NCI-H510A treated with DMSO at 0.1 percent for 48 hours (cell line): Measurements from ENCODE around the gene KRTAP13-2.
A peak's percentile ranks its signal among the peaks of the same experiment; 100 is the strongest.

Experiments
- DNase-seq: peaks from one replicate; lab custom pipeline; 2025; lab: John Stamatoyannopoulos, UW

Gene KRTAP13-2

GRCh38 chr21:30372139-30372770 is at the start of gene KRTAP13-2:
KRTAP13-2 (minus strand) TSS chr21:30372271; CDS start chr21:30372213, 58 bp downstream.
- DNase-seq: no peak

GRCh38 chr21:30415993-30416392 is 43.9 kb upstream of the KRTAP13-2 start:
- DNase-seq: no peak

DNA sequence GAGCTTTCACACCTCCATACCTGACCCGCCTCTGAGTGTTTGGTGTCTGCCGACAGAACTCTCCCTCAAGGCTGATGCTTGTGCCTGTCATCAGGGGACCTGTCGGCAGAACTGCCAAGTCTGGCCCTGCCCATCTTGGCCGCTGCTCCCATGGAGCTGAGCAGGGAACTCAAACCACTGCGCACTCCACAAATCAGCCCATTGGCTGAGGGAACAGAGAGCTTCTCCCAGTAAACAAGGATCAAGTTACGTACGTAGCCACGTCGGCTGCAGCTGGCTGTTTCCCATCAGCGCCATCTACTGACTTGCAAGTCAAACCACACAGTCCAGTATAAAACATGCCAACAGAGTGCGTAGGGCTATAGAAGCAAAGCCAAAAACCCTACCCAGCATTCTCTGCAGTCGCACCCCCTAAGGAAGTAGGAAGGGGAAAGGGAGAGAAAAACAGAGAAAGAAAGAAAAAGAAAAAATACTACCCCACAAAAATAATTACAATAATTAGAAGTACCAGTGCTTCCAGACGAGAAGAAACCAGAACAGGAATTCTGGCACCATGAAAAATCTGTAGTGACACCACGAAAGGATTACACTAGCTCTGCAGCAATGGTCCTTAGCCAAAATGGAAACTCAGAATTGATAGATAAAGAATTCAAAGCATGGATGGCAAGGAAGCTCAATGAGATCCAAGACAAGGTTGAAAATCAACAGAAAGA is 36.9 kb upstream of the KRTAP13-2 start:
- peak; percentile 4 for DNase-seq

DNA sequence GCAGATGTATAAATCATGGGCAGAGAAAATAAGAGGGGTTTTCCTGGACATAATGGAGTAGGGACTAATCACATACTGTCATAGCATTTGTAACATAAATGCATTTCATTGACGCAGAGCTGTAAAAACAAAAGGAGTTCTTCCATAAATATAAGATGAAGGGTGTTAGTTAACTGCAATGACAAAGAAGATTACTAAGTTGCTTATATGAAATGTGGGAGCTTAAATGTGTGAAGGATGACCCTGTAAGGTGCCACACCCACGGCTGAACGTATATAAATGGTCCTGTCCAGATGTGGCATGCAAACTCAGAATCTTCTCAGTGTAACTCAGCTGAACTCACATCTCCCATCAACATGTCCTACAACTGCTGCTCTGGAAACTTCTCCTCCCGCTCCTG is 23.7 kb upstream of the KRTAP13-2 start, which contains the start of gene KRTAP13-1:
Gene KRTAP13-1 (plus strand): TSS at position 301 of the 400 bp plus-strand sequence. CDS start 56 bp downstream, at position 357.
- no peak for DNase-seq

DNA sequence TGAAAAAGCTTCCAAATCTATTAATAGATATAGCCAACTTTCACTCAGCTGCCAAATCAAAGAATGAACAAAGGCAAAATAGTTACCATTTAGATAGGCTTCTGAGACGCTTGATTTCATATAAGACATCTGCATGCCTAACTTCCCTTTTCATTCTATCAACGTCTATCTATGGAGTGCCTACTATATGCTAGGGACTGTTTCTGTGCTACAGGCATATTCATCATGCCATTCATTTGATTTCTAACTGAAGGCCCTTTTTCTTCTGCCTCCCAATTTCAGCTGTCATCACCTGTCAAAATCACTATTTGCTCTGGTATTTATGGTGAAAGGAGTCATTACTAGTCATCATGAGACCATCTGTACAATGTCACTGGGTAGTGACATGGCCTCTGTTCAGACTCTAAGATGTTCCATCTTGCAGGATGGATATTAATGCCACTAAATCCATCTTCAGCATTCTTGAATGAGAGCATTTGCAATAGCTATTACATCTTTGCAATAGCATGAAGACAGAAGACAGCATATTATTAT is 19.5 kb upstream of the KRTAP13-2 start:
- no peak for DNase-seq

- no peak for DNase-seq
These were observed 10.1 kb upstream of the KRTAP13-2 start for GRCh38 chr21:30382201-30382600.

GRCh38 chr21:30355906-30356305 is 16.2 kb downstream of the KRTAP13-2 start:
- DNase-seq: no peak

- DNase-seq: no peak
These were observed 17.6 kb downstream of the KRTAP13-2 start for GRCh38 chr21:30354308-30355005.

DNA sequence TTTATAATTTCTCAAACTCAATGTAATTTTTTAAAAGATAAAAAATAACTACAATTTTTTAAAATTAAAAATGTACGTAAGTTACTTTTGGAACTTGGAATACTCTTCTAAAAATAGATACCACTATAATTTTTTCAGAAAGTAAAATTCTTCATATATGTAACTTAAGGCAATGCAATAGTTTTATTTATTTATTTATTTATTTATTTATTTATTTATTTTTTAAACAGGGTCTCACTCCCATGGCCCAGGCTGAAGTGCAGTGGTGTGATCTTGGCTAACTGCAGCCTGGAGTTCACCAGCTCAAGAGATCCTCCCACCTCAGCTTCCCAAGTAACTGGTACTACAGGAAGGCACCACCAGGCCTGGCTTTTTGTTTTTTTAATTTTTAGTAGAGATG is 20.5 kb downstream of the KRTAP13-2 start:
- no peak for DNase-seq

DNA sequence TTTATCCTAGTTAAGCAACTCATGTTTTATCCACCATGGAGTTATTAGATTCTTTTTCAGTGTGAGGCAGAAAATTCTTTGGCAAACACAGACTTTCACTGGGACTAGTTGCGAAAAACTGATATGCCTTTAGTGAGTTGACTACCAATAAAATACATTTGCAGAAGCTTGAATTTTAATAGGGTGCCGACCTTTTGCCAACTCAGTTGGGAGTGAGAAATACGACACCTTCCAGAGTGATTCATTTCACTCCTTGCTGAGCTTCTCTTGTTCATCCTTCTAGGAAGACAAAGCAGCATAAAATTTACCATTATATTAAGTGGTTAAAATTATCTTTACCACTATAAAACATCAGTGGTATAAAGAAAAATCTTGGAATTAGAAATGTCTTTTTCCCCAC is 22.5 kb downstream of the KRTAP13-2 start:
- DNase-seq: no peak

GRCh38 chr21:30348506-30348905 is 23.6 kb downstream of the KRTAP13-2 start, which contains the start of gene KRTAP23-1:
KRTAP23-1 (minus strand) TSS chr21:30348606; CDS start chr21:30348606, 0 bp downstream.
- DNase-seq: no peak

DNA sequence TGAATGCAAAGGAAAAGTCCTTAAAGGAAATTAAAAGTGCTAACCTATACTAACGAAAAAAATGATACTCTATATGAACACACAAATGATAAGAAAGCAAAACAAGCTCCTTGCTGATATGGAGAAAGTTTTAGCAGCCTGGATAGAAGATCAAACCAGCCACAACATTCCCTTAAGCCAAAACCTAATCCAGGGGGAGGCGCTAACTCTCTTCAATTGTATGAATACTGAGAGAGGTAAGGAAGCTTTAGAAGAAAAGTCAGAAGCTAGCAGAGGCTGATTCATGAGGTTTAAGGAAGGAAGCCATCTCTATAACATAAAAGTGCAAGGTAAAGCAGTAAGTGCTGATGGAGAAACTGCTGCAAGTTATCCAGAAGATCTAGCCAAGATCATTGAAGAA is 27.1 kb downstream of the KRTAP13-2 start:
- DNase-seq: no peak

GRCh38 chr21:30340714-30341573 is 31.1 kb downstream of the KRTAP13-2 start:
- DNase-seq: peak; percentile 2

GRCh38 chr21:30338717-30339116 is 33.4 kb downstream of the KRTAP13-2 start:
- no peak for DNase-seq

DNA sequence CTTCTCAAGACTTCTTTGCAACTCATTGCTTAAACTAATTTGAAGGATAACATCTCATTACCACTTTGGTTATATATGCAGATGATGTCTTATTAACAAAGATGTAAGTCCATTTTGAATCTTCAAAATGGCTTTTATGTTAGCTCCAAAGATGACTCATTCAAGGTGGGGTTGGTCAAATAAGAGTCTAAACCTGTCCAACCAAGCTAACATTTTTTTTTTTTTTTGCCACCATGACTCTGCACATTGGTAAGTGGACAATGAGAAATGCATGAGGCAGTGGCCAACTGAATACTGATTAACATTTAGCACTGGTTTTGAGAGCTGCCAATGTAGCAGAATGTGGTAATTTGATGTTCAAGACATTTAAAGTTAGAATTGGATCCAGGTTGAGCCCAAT is 34.3 kb downstream of the KRTAP13-2 start:
- DNase-seq: no peak

DNA sequence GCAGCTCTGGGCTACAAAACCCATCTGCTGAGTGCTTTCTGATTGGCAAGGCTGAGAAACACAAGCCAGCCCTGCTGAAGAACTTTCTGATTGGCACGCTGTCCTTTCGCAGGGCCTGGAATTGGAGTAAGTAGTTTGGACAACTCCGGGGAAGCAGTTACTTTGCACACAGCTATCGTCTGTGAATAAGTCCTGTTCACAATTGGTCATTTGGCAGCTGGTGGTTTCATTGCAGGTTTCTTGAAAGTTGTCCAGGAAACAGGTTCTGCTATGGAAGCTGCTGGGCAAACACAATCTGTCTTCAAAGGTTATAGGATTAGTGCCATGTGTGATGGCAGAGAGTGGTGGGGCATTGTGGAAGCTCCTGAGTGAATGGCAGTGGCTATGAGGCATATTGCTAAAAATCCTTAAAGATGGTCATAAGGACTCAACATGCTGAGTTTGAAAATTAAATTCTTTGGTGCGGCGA is 34.8 kb downstream of the KRTAP13-2 start, which contains the start of gene KRTAP27-1:
Gene KRTAP27-1 (minus strand): TSS at position 419 of the 469 bp plus-strand sequence. CDS start 26 bp downstream, at position 393.
- no peak for DNase-seq

DNA sequence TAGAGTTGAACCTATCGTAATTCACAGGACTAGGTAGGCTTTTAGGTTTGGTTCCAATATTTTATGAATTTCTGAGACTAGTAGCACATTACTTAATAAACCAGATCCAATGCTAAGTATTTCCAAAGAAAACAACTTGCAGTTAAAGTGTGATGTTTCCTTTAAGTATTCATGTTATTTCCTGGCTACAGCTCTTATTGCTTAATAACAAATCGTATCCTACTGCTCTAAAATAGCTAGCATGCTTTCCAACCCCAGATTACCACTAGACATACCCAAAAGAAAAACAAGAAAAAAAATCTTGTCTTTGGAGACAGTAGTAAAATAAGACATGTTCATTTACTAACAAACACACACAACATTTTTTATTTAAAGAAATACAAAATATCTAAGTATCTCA is 35.5 kb downstream of the KRTAP13-2 start:
- DNase-seq: no peak

DNA sequence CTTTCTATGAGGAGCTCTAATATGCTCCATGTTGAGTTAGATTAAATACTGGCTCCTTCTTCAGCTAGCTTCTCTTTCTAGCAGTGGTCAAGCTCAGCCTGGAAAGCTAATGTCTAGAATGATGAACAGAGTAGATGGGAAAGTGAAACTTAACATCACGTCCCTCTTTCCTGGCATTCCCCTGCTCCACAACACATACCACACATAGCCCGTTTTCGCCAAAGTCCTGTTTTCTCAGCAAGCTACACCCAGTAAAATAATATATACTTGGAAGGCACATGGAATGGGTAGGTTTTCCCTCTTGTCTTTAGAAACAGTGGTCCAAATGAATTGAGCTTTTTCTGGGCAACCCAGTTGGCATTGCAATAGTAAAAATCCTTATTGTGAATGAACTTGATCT is 38.3 kb downstream of the KRTAP13-2 start:
- DNase-seq: no peak

- DNase-seq: no peak
These were observed 39.4 kb downstream of the KRTAP13-2 start for GRCh38 chr21:30332681-30333080.

DNA sequence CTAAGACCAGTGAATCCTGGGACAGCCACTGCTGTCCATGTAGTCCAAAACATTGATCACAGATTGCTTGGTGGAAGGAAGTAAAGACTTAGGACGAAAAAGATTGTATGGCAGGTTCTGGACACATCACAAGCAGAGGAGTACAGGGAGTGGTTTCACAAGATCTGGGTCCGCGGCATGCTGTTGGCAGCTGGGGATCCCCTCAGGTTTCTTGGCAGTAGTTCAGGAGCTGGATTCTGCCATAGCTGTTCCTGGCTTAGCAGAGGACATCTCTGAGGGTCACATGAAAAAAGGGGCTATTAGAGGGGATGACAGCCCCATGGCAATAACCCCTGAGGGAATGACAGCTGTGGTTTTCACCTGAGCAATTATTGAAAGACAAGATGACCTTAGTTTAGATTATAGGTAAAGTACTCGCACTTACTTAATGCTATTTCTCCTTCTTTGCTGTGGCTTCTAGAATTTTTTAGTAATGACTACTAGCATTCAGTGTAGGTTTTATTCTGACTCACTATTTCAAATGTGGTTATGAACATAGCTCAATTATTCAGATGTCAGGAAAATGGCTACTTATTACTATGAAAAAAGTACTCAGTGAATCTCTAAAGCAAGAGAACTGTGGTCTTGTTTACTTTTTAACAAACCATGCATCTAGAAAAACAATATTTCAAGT is 42.7 kb downstream of the KRTAP13-2 start:
- DNase-seq: no peak

DNA sequence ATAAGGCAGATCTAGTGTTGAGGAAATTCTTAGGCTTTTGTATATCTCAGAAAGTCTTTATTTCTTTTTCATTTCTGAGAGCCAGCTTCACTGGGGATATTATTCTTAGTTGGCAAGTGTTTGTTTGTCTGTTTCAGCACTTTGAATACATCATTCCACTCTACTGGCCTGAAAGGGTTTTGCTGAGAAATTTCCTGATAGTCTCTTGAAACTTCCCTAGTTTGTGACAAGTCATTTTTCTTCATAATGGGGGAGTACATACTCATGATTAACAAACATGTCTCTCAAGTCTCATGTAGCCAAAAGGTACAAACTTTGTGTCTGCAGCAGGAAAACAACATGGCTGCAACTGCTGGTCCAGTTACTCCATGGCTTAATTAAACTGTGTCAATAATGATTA is 45.7 kb downstream of the KRTAP13-2 start:
- DNase-seq: no peak
